H1 (cell line): Measurements from ENCODE around the gene C14orf119. TPM values are rescaled to one million over a fixed set of nuclear protein-coding genes. Genes with fewer than 3 reads are reported as not detected.

Source experiments
- RAD21 ChIP-seq, 2 experiments: IDR thresholded peaks in 1 of 2; conservative IDR thresholded peaks in 1 of 2; 2 replicates each; pipeline ENCODE4 v1.6.1; 2011; ENCODE audit warnings: low read depth in 2 of 2, low read length in 2 of 2, improper control_type of control experiment in 1 of 2, inconsistent platforms in 1 of 2, mild to moderate bottlenecking in 1 of 2, moderate library complexity in 1 of 2
- SP2 ChIP-seq: IDR thresholded peaks from 2 replicates; pipeline ENCODE4 v1.6.1; 2012; ENCODE audit warnings: mild to moderate bottlenecking, low read length, inconsistent platforms
- polyA plus RNA-seq, 7 experiments: library from polyadenylated mRNA; depleted of rRNA in 3 of 7; stranded (reverse) in 5 of 7; unstranded in 2 of 7; fragments of >200 nt in 5 of 7; fragments of 200-250 nt in 2 of 7; gene quantifications; 1 replicate in 5 of 7; 2 replicates in 1 of 7; 4 replicates in 1 of 7; pipeline versions ENCODE4 v1.2.1 to v1.2.3, GENCODE V29; 2011 to 2013; ENCODE audit warnings: missing spikeins in 2 of 7, mixed read lengths in 2 of 7
- total RNA-seq: library from RNA; stranded (reverse); fragmentation: NEBNext Ultra II Directional; extraction: Animal tissue kit (Norgen Biotek cat#: 25700); gene quantifications from 2 replicates; pipeline ENCODE4 v1.2.1, GENCODE V29; 2021

Gene C14orf119
- total and polyA plus RNA-seq, 2 of the 8 experiments (the other 6 are each of a cell fraction or from before 2014, with no cell fraction given) = 78.1 to 94.0 TPM

GRCh38 chr14:23136566-23137133 lies 41.3 kb downstream of the C14orf119 start (continued):
- TF ChIP-seq RAD21 (IDR thresholded peaks at IDR 0.05 in 1 of 2, conservative IDR thresholded peaks at IDR 0.05 in 1 of 2; ENCODE audit: low read depth in 2 of 2, low read length in 2 of 2) (no peak), SP2 (no peak)
- TF ChIP-seq, all 59 proteins: peak for 0
